ENCODE data around the gene TOM1L2. TPM values are rescaled to one million over a fixed set of nuclear protein-coding genes. Genes with fewer than 3 reads are reported as not detected.
A peak's percentile ranks its signal among the peaks of the same experiment; 100 is the strongest.

TOM1L2 gene
- total and polyA plus RNA-seq, 4 experiments from 2014 or later, result 1.6 to 63.1 (median 35.7) TPM

GRCh38 chr17:17970699-17971430 is 1.3 kb downstream of the TOM1L2 start:
- Mint-ChIP-seq H3K4me3 (peak overlapping the region; percentile 74 to 98 (median 88)), H3K36me3 (peaks cover 0 to 4% of the 10 kb centered on the region in 2 donors), H3K27me3 (no peaks in the 10 kb centered on the region), H3K4me1 (peaks cover 30 to 66% (median 49%) of the 10 kb centered on the region in 4 donors), H3K9me3 (no peaks in the 10 kb centered on the region), H3K27ac (peak overlapping the region; percentile 46 to 91 (median 79))
- Histone ChIP-seq H3K27me3 (ENCODE audit: insufficient read depth, low read length) (no peaks in the 10 kb centered on the region), H3K4me1 (ENCODE audit: insufficient read depth, low read length) (peaks cover 38% of the 10 kb centered on the region), H3K27ac (ENCODE audit: low read depth, low read length) (peak overlapping the region; percentile 82), H3K36me3 (ENCODE audit: insufficient read depth, low read length) (no peaks in the 10 kb centered on the region), H3K4me3 (ENCODE audit: low read length in 2 of 2) (peak overlapping the region; percentile 30 to 68), H3K9me3 (ENCODE audit: control insufficient read depth in 1 of 2, low read length in 2 of 2) (no peaks in the 10 kb centered on the region)
- ChIA-PET CTCF (ENCODE audit: partially characterized antibody) (interaction anchor here (2.1 kb wide), 1 partner anchor 13 kb away, joined by 9 read pairs; no protein-coding TSS in a partner anchor), POLR2A (ENCODE audit: partially characterized antibody) (interaction anchor here (1.0 to 7.0 kb wide), 3 partner anchors 13 to 135 kb away, joined by 3 to 122 read pairs (median 4); no protein-coding TSS in a partner anchor)
- intact Hi-C loops (cut with micrococcal nuclease), result no loop called here
- DNase-seq, result no peak

GRCh38 chr17:17966399-17966798 is 5.8 kb downstream of the TOM1L2 start:
- peak overlapping the region in 2 of 7 donors; percentile 2 to 23 for H3K27ac Mint-ChIP-seq
- H3K4me1 ChIP-seq (ENCODE audit: insufficient read depth, low read length), result peaks cover 30% of the 10 kb centered on the region
- H3K9me3 ChIP-seq (ENCODE audit: control insufficient read depth in 1 of 2, low read length in 2 of 2), result no peaks in the 10 kb centered on the region
- intact Hi-C loops (cut with micrococcal nuclease), result no loop called here
- H3K9me3 Mint-ChIP-seq, result no peaks in the 10 kb centered on the region
- H3K27me3 ChIP-seq (ENCODE audit: insufficient read depth, low read length), result no peaks in the 10 kb centered on the region
- ChIA-PET POLR2A (ENCODE audit: partially characterized antibody) (no interaction called here), CTCF (ENCODE audit: partially characterized antibody) (no interaction called here)
- H3K36me3 ChIP-seq (ENCODE audit: insufficient read depth, low read length), result no peaks in the 10 kb centered on the region
- peaks cover 38 to 64% (median 57%) of the 10 kb centered on the region in 4 donors for H3K4me1 Mint-ChIP-seq
- H3K36me3 Mint-ChIP-seq, result peaks cover 4 to 7% of the 10 kb centered on the region in 2 donors
- no peak overlapping the region for H3K4me3 ChIP-seq (ENCODE audit: low read length in 2 of 2)
- DNase-seq, result no peak
- no peaks in the 10 kb centered on the region for H3K27me3 Mint-ChIP-seq
- H3K4me3 Mint-ChIP-seq, result peak overlapping the region in 1 of 8 donors; percentile 20
- H3K27ac ChIP-seq (ENCODE audit: low read depth, low read length), result no peak overlapping the region

GRCh38 chr17:17965152-17965721 is 7.0 kb downstream of the TOM1L2 start:
- H3K9me3 Mint-ChIP-seq, result no peaks in the 10 kb centered on the region
- peaks cover 4 to 9% of the 10 kb centered on the region in 2 donors for H3K36me3 Mint-ChIP-seq
- H3K4me3 ChIP-seq (ENCODE audit: low read length in 2 of 2), result no peak overlapping the region
- peak overlapping the region in 5 of 7 donors; percentile 7 to 78 (median 66) for H3K27ac Mint-ChIP-seq
- H3K27me3 ChIP-seq (ENCODE audit: insufficient read depth, low read length), result no peaks in the 10 kb centered on the region
- peaks cover 39 to 64% (median 53%) of the 10 kb centered on the region in 4 donors for H3K4me1 Mint-ChIP-seq
- intact Hi-C loops (cut with micrococcal nuclease), result no loop called here
- no peaks in the 10 kb centered on the region for H3K36me3 ChIP-seq (ENCODE audit: insufficient read depth, low read length)
- peaks cover 28% of the 10 kb centered on the region for H3K4me1 ChIP-seq (ENCODE audit: insufficient read depth, low read length)
- no peak for DNase-seq
- H3K9me3 ChIP-seq (ENCODE audit: control insufficient read depth in 1 of 2, low read length in 2 of 2), result no peaks in the 10 kb centered on the region
- no peak overlapping the region for H3K4me3 Mint-ChIP-seq
- H3K27me3 Mint-ChIP-seq, result no peaks in the 10 kb centered on the region
- CTCF ChIA-PET (ENCODE audit: partially characterized antibody), result no interaction called here
- POLR2A ChIA-PET (ENCODE audit: partially characterized antibody), result no interaction called here
- H3K27ac ChIP-seq (ENCODE audit: low read depth, low read length), result no peak overlapping the region

GRCh38 chr17:17964710-17965109 is 7.5 kb downstream of the TOM1L2 start:
- no peak overlapping the region for H3K4me3 ChIP-seq (ENCODE audit: low read length in 2 of 2)
- peak overlapping the region in 1 of 7 donors; percentile 11 for H3K27ac Mint-ChIP-seq
- intact Hi-C loops (cut with micrococcal nuclease), result no loop called here
- H3K4me1 ChIP-seq (ENCODE audit: insufficient read depth, low read length), result peaks cover 31% of the 10 kb centered on the region
- no peaks in the 10 kb centered on the region for H3K27me3 ChIP-seq (ENCODE audit: insufficient read depth, low read length)
- peaks cover 4 to 9% of the 10 kb centered on the region in 2 donors for H3K36me3 Mint-ChIP-seq
- H3K27me3 Mint-ChIP-seq, result no peaks in the 10 kb centered on the region
- no peaks in the 10 kb centered on the region for H3K9me3 Mint-ChIP-seq
- CTCF ChIA-PET (ENCODE audit: partially characterized antibody), result no interaction called here
- H3K4me1 Mint-ChIP-seq, result peaks cover 41 to 64% (median 54%) of the 10 kb centered on the region in 4 donors
- no peak overlapping the region for H3K27ac ChIP-seq (ENCODE audit: low read depth, low read length)
- no peak overlapping the region for H3K4me3 Mint-ChIP-seq
- no peaks in the 10 kb centered on the region for H3K36me3 ChIP-seq (ENCODE audit: insufficient read depth, low read length)
- POLR2A ChIA-PET (ENCODE audit: partially characterized antibody), result no interaction called here
- no peak for DNase-seq
- no peaks in the 10 kb centered on the region for H3K9me3 ChIP-seq (ENCODE audit: control insufficient read depth in 1 of 2, low read length in 2 of 2)

- Histone ChIP-seq H3K4me3 (ENCODE audit: low read length in 2 of 2) (no peak overlapping the region), H3K9me3 (ENCODE audit: control insufficient read depth in 1 of 2, low read length in 2 of 2) (no peaks in the 10 kb centered on the region), H3K27me3 (ENCODE audit: insufficient read depth, low read length) (no peaks in the 10 kb centered on the region), H3K36me3 (ENCODE audit: insufficient read depth, low read length) (no peaks in the 10 kb centered on the region), H3K4me1 (ENCODE audit: insufficient read depth, low read length) (peaks cover 40% of the 10 kb centered on the region), H3K27ac (ENCODE audit: low read depth, low read length) (no peak overlapping the region)
- Mint-ChIP-seq H3K27ac (peak overlapping the region in 4 of 7 donors; percentile 0 to 58 (median 28)), H3K4me3 (no peak overlapping the region), H3K4me1 (peaks cover 45 to 66% (median 58%) of the 10 kb centered on the region in 4 donors), H3K9me3 (no peaks in the 10 kb centered on the region), H3K27me3 (no peaks in the 10 kb centered on the region), H3K36me3 (peaks cover 4 to 10% of the 10 kb centered on the region in 2 donors)
- POLR2A ChIA-PET (ENCODE audit: partially characterized antibody), result interaction anchor here (1.2 kb wide), 1 partner anchor 8 kb away, joined by 3 read pairs; the partner anchor contains the start of gene TOM1L2
- CTCF ChIA-PET (ENCODE audit: partially characterized antibody), result no interaction called here
- no peak for DNase-seq
- intact Hi-C loops (cut with micrococcal nuclease), result no loop called here
Measured at GRCh38 chr17:17963694-17964436, 8.3 kb downstream of the TOM1L2 start.

GRCh38 chr17:17963066-17963465 is 9.1 kb downstream of the TOM1L2 start:
- no peaks in the 10 kb centered on the region for H3K9me3 ChIP-seq (ENCODE audit: control insufficient read depth in 1 of 2, low read length in 2 of 2)
- H3K4me1 Mint-ChIP-seq, result peaks cover 53 to 71% (median 63%) of the 10 kb centered on the region in 4 donors
- H3K4me3 ChIP-seq (ENCODE audit: low read length in 2 of 2), result no peak overlapping the region
- peaks cover 45% of the 10 kb centered on the region for H3K4me1 ChIP-seq (ENCODE audit: insufficient read depth, low read length)
- ChIA-PET CTCF (ENCODE audit: partially characterized antibody) (no interaction called here), POLR2A (ENCODE audit: partially characterized antibody) (interaction anchor here (1.2 kb wide), 1 partner anchor 9 kb away, joined by 3 read pairs; the partner anchor contains the start of gene TOM1L2)
- no peak overlapping the region for H3K4me3 Mint-ChIP-seq
- no peaks in the 10 kb centered on the region for H3K27me3 Mint-ChIP-seq
- no peak for DNase-seq
- H3K9me3 Mint-ChIP-seq, result no peaks in the 10 kb centered on the region
- peak overlapping the region in 4 of 7 donors; percentile 10 to 47 (median 38) for H3K27ac Mint-ChIP-seq
- H3K27ac ChIP-seq (ENCODE audit: low read depth, low read length), result no peak overlapping the region
- intact Hi-C loops (cut with micrococcal nuclease), result no loop called here
- no peaks in the 10 kb centered on the region for H3K27me3 ChIP-seq (ENCODE audit: insufficient read depth, low read length)
- H3K36me3 ChIP-seq (ENCODE audit: insufficient read depth, low read length), result no peaks in the 10 kb centered on the region
- peaks cover 4 to 10% of the 10 kb centered on the region in 2 donors for H3K36me3 Mint-ChIP-seq

Measured in CD4-positive, alpha-beta memory T cell (primary cell).